SK-N-SH (cell line): ENCODE data around the gene CD180.

Experiments used
- FOXM1 ChIP-seq: IDR thresholded peaks from 2 replicates; pipeline ENCODE4 v1.4.0; 2012; ENCODE audit warnings: low read depth, mild to moderate bottlenecking
- GABPA ChIP-seq: IDR thresholded peaks from 2 replicates; pipeline ENCODE4 v1.4.0; 2012; ENCODE audit warnings: low read depth, mild to moderate bottlenecking
- POLR2AphosphoS5 ChIP-seq: IDR thresholded peaks from 2 replicates; pipeline ENCODE4 v1.6.1; 2012; ENCODE audit warnings: low read depth, low read length
- TF ChIP-seq, protein P1 (sequence below): IDR thresholded peaks from 2 replicates; pipeline ENCODE4 v1.6.1; 2012; ENCODE audit warnings: mild to moderate bottlenecking, low read depth, low read length, moderate library complexity
- TF ChIP-seq, protein P2 (sequence below): fragments of 200-600 bp; sonication (generic); IDR thresholded peaks from 2 replicates; pipeline ENCODE4 v1.6.1; 2017; ENCODE audit warnings: antibody characterized with exemption, mild to moderate bottlenecking, moderate library complexity

DNA sequence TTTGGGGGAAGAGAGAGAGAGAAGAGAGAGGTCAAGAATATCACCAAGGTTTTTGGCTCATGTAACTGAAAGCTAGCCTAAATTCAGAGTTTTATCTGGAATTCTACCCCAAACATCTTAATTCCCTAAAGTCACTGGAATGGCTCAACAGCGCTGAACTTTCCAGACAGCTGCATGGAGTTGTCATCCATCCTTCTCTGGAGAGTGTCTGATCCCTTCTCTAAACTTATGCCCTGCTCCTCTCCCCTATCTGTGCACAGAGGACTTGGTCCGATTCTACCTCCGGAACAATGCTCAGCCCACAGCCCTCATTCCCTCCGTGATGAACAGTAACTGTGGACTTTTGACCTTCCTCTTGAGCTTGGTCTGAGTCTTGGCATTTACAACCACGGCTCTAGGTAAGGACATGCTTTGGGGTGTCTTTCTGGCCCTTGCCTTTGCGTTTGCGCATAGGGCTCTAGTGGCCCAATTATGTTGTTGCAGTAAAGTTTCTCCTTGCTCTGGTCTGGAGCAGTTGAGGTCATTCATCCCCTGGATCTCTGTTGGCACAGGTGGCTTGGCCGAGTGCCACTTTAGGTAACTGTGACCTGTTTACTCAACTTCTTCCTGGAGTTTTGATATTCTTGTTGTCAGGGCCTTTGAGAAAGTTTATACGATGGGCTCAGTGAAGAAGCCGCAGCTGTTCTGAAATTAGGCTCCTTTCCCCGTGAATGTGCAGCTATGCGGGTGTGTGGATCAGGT, 18.3 kb upstream of the CD180 start:
- TF ChIP-seq GABPA (no peak), POLR2AphosphoS5 (no peak), FOXM1 (no peak)
- TF ChIP-seq, protein P1, sequence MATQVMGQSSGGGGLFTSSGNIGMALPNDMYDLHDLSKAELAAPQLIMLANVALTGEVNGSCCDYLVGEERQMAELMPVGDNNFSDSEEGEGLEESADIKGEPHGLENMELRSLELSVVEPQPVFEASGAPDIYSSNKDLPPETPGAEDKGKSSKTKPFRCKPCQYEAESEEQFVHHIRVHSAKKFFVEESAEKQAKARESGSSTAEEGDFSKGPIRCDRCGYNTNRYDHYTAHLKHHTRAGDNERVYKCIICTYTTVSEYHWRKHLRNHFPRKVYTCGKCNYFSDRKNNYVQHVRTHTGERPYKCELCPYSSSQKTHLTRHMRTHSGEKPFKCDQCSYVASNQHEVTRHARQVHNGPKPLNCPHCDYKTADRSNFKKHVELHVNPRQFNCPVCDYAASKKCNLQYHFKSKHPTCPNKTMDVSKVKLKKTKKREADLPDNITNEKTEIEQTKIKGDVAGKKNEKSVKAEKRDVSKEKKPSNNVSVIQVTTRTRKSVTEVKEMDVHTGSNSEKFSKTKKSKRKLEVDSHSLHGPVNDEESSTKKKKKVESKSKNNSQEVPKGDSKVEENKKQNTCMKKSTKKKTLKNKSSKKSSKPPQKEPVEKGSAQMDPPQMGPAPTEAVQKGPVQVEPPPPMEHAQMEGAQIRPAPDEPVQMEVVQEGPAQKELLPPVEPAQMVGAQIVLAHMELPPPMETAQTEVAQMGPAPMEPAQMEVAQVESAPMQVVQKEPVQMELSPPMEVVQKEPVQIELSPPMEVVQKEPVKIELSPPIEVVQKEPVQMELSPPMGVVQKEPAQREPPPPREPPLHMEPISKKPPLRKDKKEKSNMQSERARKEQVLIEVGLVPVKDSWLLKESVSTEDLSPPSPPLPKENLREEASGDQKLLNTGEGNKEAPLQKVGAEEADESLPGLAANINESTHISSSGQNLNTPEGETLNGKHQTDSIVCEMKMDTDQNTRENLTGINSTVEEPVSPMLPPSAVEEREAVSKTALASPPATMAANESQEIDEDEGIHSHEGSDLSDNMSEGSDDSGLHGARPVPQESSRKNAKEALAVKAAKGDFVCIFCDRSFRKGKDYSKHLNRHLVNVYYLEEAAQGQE: no peak
- TF ChIP-seq, protein P2, sequence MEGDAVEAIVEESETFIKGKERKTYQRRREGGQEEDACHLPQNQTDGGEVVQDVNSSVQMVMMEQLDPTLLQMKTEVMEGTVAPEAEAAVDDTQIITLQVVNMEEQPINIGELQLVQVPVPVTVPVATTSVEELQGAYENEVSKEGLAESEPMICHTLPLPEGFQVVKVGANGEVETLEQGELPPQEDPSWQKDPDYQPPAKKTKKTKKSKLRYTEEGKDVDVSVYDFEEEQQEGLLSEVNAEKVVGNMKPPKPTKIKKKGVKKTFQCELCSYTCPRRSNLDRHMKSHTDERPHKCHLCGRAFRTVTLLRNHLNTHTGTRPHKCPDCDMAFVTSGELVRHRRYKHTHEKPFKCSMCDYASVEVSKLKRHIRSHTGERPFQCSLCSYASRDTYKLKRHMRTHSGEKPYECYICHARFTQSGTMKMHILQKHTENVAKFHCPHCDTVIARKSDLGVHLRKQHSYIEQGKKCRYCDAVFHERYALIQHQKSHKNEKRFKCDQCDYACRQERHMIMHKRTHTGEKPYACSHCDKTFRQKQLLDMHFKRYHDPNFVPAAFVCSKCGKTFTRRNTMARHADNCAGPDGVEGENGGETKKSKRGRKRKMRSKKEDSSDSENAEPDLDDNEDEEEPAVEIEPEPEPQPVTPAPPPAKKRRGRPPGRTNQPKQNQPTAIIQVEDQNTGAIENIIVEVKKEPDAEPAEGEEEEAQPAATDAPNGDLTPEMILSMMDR: no peak
